ENCODE results near the gene RAD23A. TPM values are rescaled to one million over a fixed set of nuclear protein-coding genes. Genes with fewer than 3 reads are reported as not detected.

The RAD23A gene
- total RNA-seq, 1 donor from 2014 or later: 52.4 TPM

- DNase-seq (ENCODE audit: low read depth in 2 of 2): no peak
These were observed 56.7 kb downstream of the RAD23A start for GRCh38 chr19:13002166-13002898.

DNA sequence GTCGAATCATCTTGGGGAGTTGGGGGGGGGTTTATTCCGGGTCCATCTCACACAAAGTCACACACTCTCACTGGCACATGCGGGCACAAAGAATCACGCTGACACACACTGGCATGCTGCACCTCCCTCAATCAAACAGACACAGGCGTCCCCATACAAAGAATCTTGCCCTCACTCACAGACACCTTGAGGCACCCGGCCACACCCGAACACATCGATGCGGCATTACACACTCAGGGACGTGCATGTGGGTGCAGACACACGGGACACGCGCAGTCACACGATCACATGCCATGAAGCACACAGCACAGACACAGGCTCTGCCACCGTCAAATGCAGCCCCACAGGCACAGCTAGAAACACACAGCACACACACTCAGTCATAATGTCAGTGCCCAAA lies 57.4 kb downstream of the RAD23A start:
- no peak for DNase-seq (ENCODE audit: low read depth in 2 of 2)

Other genes starting within 250 kb of the RAD23A start
- 6.2 and 9.0 TPM in 2 replicates for gene FBXW9, start 249.2 kb upstream of the RAD23A start, total RNA-seq
- gene TNPO2, start 221.9 kb upstream of the RAD23A start, total RNA-seq: 14.2 and 34.3 TPM in 2 replicates
- 120 and 166 TPM in 2 replicates for gene TRIR, start 211.2 kb upstream of the RAD23A start, total RNA-seq
- 82.2 and 92.3 TPM in 2 replicates for gene GET3, start 208.4 kb upstream of the RAD23A start, total RNA-seq
- gene BEST2, start 194.1 kb upstream of the RAD23A start, total RNA-seq: not detected in 2 replicates
- 6.2 and 12.0 TPM in 2 replicates for gene HOOK2, start 170.3 kb upstream of the RAD23A start, total RNA-seq
- 71.4 and 164 TPM in 2 replicates for gene JUNB, start 154.4 kb upstream of the RAD23A start, total RNA-seq
- 199 and 256 TPM in 2 replicates for gene PRDX2, start 144.1 kb upstream of the RAD23A start, total RNA-seq
- not detected in 2 replicates for gene THSD8, start 143.8 kb upstream of the RAD23A start, total RNA-seq
- gene RNASEH2A, start 139.3 kb upstream of the RAD23A start, total RNA-seq: 15.0 and 16.6 TPM in 2 replicates
- not detected in 2 replicates for gene RTBDN, start 111.3 kb upstream of the RAD23A start, total RNA-seq
- gene MAST1, start 107.3 kb upstream of the RAD23A start, total RNA-seq: 0.26 and 1.1 TPM in 2 replicates
- 19.1 and 33.5 TPM in 2 replicates for gene DNASE2, start 64.4 kb upstream of the RAD23A start, total RNA-seq
- 0.13 and 0.25 TPM in 2 replicates for gene KLF1, start 58.7 kb upstream of the RAD23A start, total RNA-seq
- gene GCDH, start 54.7 kb upstream of the RAD23A start, total RNA-seq: 18.9 and 20.4 TPM in 2 replicates
- 0.25 and 0.26 TPM in 2 replicates for gene SYCE2, start 26.6 kb upstream of the RAD23A start, total RNA-seq
- 44.6 and 49.3 TPM in 2 replicates for gene FARSA, start 12.2 kb upstream of the RAD23A start, total RNA-seq
- 1,348 and 1,401 TPM in 2 replicates for gene CALR, start 7.3 kb upstream of the RAD23A start, total RNA-seq
- 17.6 and 24.0 TPM in 2 replicates for gene GADD45GIP1, start 11.4 kb downstream of the RAD23A start, total RNA-seq
- 0.25 and 0.26 TPM in 2 replicates for gene DAND5, start 23.7 kb downstream of the RAD23A start, total RNA-seq
- 16.9 and 22.3 TPM in 2 replicates for gene NFIX, start 49.6 kb downstream of the RAD23A start, total RNA-seq
- gene LYL1, start 157.0 kb downstream of the RAD23A start, total RNA-seq: 25.4 and 43.5 TPM in 2 replicates
- gene TRMT1, start 170.9 kb downstream of the RAD23A start, total RNA-seq: 20.3 and 26.2 TPM in 2 replicates
- 36.2 and 46.7 TPM in 2 replicates for gene NACC1, start 172.4 kb downstream of the RAD23A start, total RNA-seq
- 57.1 and 62.4 TPM in 2 replicates for gene STX10, start 204.5 kb downstream of the RAD23A start, total RNA-seq
- 18.6 and 31.1 TPM in 2 replicates for gene IER2, start 204.5 kb downstream of the RAD23A start, total RNA-seq